WTC11 (cell line): ENCODE data around the gene SKIC8.

Source experiments
- ATF3 ChIP-seq: sonication (generic); formaldehyde crosslinking; conservative IDR thresholded peaks from 2 replicates; pipeline ENCODE4 v1.8.1; 2022; ENCODE audit warnings: mild to moderate bottlenecking, missing genetic modification reagents
- FOXP4 ChIP-seq: sonication (generic); formaldehyde crosslinking; IDR thresholded peaks from 2 replicates; pipeline ENCODE4 v1.8.0; 2022; ENCODE audit warnings: mild to moderate bottlenecking, missing genetic modification reagents
- NFE2L1 ChIP-seq: sonication (generic); formaldehyde crosslinking; IDR thresholded peaks from 2 replicates; pipeline ENCODE4 v1.8.1; 2023; ENCODE audit warnings: missing genetic modification reagents

- TF ChIP-seq NFE2L1 (CRISPR knock-in tag), result no peak
- TF ChIP-seq FOXP4 (CRISPR knock-in tag), result no peak
- TF ChIP-seq ATF3 (CRISPR knock-in tag), result no peak
Measured at GRCh38 chr15:78272316-78272715, 27.1 kb downstream of the SKIC8 start.
